HepG2 (cell line): ENCODE results near the gene PTH2. TPM values are rescaled to one million over a fixed set of nuclear protein-coding genes. Genes with fewer than 3 reads are reported as not detected.
A peak's percentile ranks its signal among the peaks of the same experiment; 100 is the strongest.

Experiments
- BCL3 ChIP-seq: sonication (generic); formaldehyde crosslinking; IDR thresholded peaks from 2 replicates; pipeline ENCODE4 v1.5.1; 2020; ENCODE audit warnings: mild to moderate bottlenecking, missing genetic modification reagents, moderate library complexity
- CBX2 ChIP-seq, 2 experiments: fragments of 200-600 bp in 1 of 2; sonication (generic); formaldehyde crosslinking in 1 of 2; IDR thresholded peaks; 2 replicates each; pipeline versions ENCODE4 v1.7.0 to v1.8.1; 2018 to 2022; ENCODE audit warnings: low read depth in 2 of 2, low read length in 1 of 2, mild to moderate bottlenecking in 1 of 2, missing genetic modification reagents in 1 of 2
- E2F5 ChIP-seq: sonication (generic); formaldehyde crosslinking; conservative IDR thresholded peaks from 2 replicates; pipeline ENCODE4 v1.4.0; 2020; ENCODE audit warnings: missing genetic modification reagents
- GLI4 ChIP-seq: sonication (generic); formaldehyde crosslinking; IDR thresholded peaks from 2 replicates; pipeline ENCODE4 v1.5.1; 2020; ENCODE audit warnings: missing genetic modification reagents, mild to moderate bottlenecking, moderate library complexity, borderline replicate concordance
- HNF1A ChIP-seq, 2 experiments: sonication (generic) in 1 of 2; formaldehyde crosslinking in 1 of 2; IDR thresholded peaks; 2 replicates each; pipeline versions ENCODE4 v1.4.0 to v1.6.1; 2016 to 2020; ENCODE audit warnings: borderline replicate concordance in 1 of 2, low read depth in 1 of 2, mild to moderate bottlenecking in 1 of 2, missing genetic modification reagents in 1 of 2
- IKZF4 ChIP-seq: sonication (generic); formaldehyde crosslinking; IDR thresholded peaks from 2 replicates; pipeline ENCODE4 v1.5.1; 2020; ENCODE audit warnings: borderline replicate concordance, mild to moderate bottlenecking, low read depth, missing genetic modification reagents; ENCODE audit errors: not compliant biosample characterization
- KAT2B ChIP-seq: fragments of 150-350 bp; IDR thresholded peaks from 2 replicates; pipeline ENCODE4 v1.6.1; 2014; ENCODE audit warnings: low read depth, low read length, borderline replicate concordance
- KAT7 ChIP-seq: IDR thresholded peaks from 2 replicates; pipeline ENCODE4 v1.6.1; 2018; ENCODE audit warnings: borderline replicate concordance, missing compliant biosample characterization
- KLF12 ChIP-seq: sonication (generic); formaldehyde crosslinking; IDR thresholded peaks from 2 replicates; pipeline ENCODE4 v1.4.0; 2020; ENCODE audit warnings: missing genetic modification reagents, borderline replicate concordance
- PPARG ChIP-seq: conservative IDR thresholded peaks from 2 replicates; pipeline ENCODE4 v1.6.1; 2016; ENCODE audit warnings: missing biosample characterization, missing genetic modification reagents
- TFAP4 ChIP-seq: sonication (generic); IDR thresholded peaks from 2 replicates; pipeline ENCODE4 v1.6.1; 2016; ENCODE audit warnings: low read depth, borderline replicate concordance
- ZBTB25 ChIP-seq: IDR thresholded peaks from 2 replicates; pipeline ENCODE4 v1.6.1; 2018; ENCODE audit warnings: missing genetic modification reagents
- ZNF335 ChIP-seq: sonication (generic); formaldehyde crosslinking; IDR thresholded peaks from 2 replicates; pipeline ENCODE4 v1.4.0; 2020; ENCODE audit warnings: missing genetic modification reagents
- ZNF496 ChIP-seq: sonication (generic); formaldehyde crosslinking; IDR thresholded peaks from 2 replicates; pipeline ENCODE4 v1.8.1; 2023; ENCODE audit warnings: mild to moderate bottlenecking, moderate library complexity, missing genetic modification reagents; ENCODE audit not compliant: insufficient replicate concordance
- ZNF761 ChIP-seq: sonication (generic); formaldehyde crosslinking; conservative IDR thresholded peaks from 2 replicates; pipeline ENCODE4 v1.4.0; 2020; ENCODE audit warnings: mild to moderate bottlenecking, missing genetic modification reagents
- ZNF772 ChIP-seq: sonication (generic); formaldehyde crosslinking; IDR thresholded peaks from 2 replicates; pipeline ENCODE4 v1.5.0; 2020; ENCODE audit warnings: mild to moderate bottlenecking, missing genetic modification reagents
- ZSCAN29 ChIP-seq: sonication (generic); formaldehyde crosslinking; conservative IDR thresholded peaks from 2 replicates; pipeline ENCODE4 v1.4.0; 2020; ENCODE audit warnings: mild to moderate bottlenecking, missing genetic modification reagents
- polyA plus RNA-seq, 8 experiments: library from polyadenylated mRNA; depleted of rRNA in 3 of 8; stranded (reverse) in 7 of 8; unstranded in 1 of 8; fragments of >200 nt; fragmentation: Illumina TruSeq in 4 of 8; extraction: Trizol in 4 of 8; gene quantifications; 2 replicates each; pipeline versions ENCODE4 v1.2.1 to v1.2.3, GENCODE V29; 2011 to 2016; ENCODE audit warnings: low read depth in 4 of 8, missing spikeins in 1 of 8, mixed read lengths in 1 of 8; ENCODE audit not compliant: insufficient read depth in 1 of 8
- total RNA-seq, 5 experiments: library from RNA; depleted of rRNA; stranded (reverse); fragments of >200 nt; fragmentation: Illumina TruSeq; extraction: Trizol; gene quantifications; 2 replicates each; pipeline ENCODE4 v1.2.3, GENCODE V29; 2016; ENCODE audit warnings: low read depth in 1 of 5

Gene PTH2
- total and polyA plus RNA-seq, 2 of the 13 experiments (the other 11 are each of a cell fraction or from before 2014, with no cell fraction given), result not detected

- TF ChIP-seq E2F5 (CRISPR knock-in tag) (no peak), IKZF4 (CRISPR knock-in tag) (no peak), BCL3 (CRISPR knock-in tag) (peak; percentile 48; the same call in 1 of the 2 replicates), TFAP4 (0 out of 2 replicates have a peak, but pooled peaks have one; percentile 45), KLF12 (CRISPR knock-in tag) (no peak), ZNF496 (CRISPR knock-in tag) (no peak), HNF1A (IDR thresholded peaks at IDR 0.05; ENCODE audit: low read depth) (no peak), HNF1A (CRISPR knock-in tag; IDR thresholded peaks at IDR 0.05; ENCODE audit: borderline replicate concordance) (peak; percentile 50; the same call in 1 of the 2 replicates), KAT2B (no peak), CBX2 (IDR thresholded peaks at IDR 0.05; ENCODE audit: low read depth, low read length) (no peak), CBX2 (CRISPR knock-in tag; IDR thresholded peaks at IDR 0.05; ENCODE audit: low read depth) (no peak), ZNF772 (CRISPR knock-in tag) (0 out of 2 replicates have a peak, but pooled peaks have one; percentile 38), GLI4 (CRISPR knock-in tag) (0 out of 2 replicates have a peak, but pooled peaks have one; percentile 21), ZNF335 (CRISPR knock-in tag) (no peak), ZSCAN29 (CRISPR knock-in tag) (peak; percentile 52; the same call in 1 of the 2 replicates), ZNF761 (CRISPR knock-in tag) (0 out of 2 replicates have a peak, but pooled peaks have one; percentile 52), PPARG (CRISPR knock-in tag) (no peak), KAT7 (CRISPR knock-in tag) (no peak), ZBTB25 (CRISPR knock-in tag) (no peak)
Measured at GRCh38 chr19:49443366-49444099, 20.3 kb upstream of the PTH2 start (continued).
